GM12865 (cell line): Measurements from ENCODE around the gene KMT2B.

Source experiments
- DNase-seq: peaks from one replicate; pipeline ENCODE4 v3.0.0; 2010; ENCODE audit warnings: low read depth
- H3K4me3 ChIP-seq: 2 replicates; pipeline ENCODE4 v1.5.1; 2011; ENCODE audit warnings: mild to moderate bottlenecking, low read depth, low read length, control low read depth
- TF ChIP-seq, protein P1 (sequence below): IDR thresholded peaks from 2 replicates; pipeline ENCODE4 v1.5.1; 2011; ENCODE audit warnings: low read length, control low read depth, low read depth, inconsistent platforms; ENCODE audit not compliant: insufficient read depth; ENCODE audit errors: missing control alignments

The KMT2B gene

DNA sequence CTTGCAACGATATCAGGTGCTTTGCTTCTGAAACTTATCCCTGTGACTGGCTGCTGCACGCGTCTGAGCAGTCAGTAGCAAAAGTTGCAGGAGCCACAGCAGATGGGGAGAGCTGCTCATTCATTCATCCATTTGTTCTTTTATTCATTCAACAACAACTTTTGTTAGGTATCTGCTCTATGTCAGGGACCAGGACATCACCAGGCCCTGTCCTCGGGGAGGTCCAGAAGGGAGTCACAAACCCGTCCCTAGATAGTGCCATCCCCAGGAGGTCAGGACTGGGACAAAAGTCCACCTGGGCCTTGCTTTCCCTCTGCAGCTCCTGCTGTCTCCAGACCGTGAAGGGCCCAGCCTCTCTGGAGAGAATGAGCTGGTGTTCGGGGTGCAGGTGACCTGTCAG lies 60.2 kb downstream of the KMT2B start:
- no peak for DNase-seq
- H3K4me3 ChIP-seq, result no peak overlapping the region
- TF ChIP-seq, protein P1, sequence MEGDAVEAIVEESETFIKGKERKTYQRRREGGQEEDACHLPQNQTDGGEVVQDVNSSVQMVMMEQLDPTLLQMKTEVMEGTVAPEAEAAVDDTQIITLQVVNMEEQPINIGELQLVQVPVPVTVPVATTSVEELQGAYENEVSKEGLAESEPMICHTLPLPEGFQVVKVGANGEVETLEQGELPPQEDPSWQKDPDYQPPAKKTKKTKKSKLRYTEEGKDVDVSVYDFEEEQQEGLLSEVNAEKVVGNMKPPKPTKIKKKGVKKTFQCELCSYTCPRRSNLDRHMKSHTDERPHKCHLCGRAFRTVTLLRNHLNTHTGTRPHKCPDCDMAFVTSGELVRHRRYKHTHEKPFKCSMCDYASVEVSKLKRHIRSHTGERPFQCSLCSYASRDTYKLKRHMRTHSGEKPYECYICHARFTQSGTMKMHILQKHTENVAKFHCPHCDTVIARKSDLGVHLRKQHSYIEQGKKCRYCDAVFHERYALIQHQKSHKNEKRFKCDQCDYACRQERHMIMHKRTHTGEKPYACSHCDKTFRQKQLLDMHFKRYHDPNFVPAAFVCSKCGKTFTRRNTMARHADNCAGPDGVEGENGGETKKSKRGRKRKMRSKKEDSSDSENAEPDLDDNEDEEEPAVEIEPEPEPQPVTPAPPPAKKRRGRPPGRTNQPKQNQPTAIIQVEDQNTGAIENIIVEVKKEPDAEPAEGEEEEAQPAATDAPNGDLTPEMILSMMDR, result no peak

DNA sequence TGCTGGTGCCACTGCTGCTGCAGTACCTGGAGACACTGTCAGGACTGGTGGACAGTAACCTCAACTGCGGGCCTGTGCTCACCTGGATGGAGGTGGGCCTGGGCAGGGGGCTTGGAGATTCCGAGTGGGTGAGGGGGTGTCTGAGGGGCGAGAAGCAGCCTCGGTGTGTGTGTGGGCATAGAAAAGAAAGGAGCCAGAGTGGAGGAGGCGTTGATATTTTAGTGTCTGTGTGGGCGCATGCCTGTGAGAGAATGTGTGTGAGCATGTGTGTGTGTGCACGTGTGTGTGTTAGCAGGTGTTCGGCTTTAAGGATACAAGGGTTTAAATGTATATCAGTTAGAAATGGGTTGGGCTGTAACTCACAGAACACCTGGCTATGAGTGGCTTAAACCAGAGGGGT lies 61.2 kb downstream of the KMT2B start:
- TF ChIP-seq, protein P1, result no peak
- no peak for DNase-seq
- H3K4me3 ChIP-seq, result no peak overlapping the region

DNA sequence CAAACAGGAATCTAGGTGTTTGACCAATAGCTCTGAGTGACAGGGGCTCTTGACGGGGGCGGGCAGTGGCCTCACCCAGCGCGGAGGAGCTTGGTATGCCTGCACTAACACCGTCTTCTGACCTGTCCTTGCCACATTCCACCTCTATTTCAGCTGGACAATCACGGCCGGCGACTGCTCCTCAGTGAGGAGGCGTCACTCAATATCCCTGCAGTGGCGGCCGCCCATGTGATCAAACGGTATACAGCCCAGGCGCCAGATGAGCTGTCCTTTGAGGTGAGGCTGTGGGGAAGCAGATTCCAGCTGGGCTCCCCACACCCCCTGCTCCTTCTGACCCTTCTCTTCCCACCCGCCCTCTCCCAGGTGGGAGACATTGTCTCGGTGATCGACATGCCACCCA lies 62.3 kb downstream of the KMT2B start:
- TF ChIP-seq, protein P1, result no peak
- no peak for DNase-seq
- no peak overlapping the region for H3K4me3 ChIP-seq

DNA sequence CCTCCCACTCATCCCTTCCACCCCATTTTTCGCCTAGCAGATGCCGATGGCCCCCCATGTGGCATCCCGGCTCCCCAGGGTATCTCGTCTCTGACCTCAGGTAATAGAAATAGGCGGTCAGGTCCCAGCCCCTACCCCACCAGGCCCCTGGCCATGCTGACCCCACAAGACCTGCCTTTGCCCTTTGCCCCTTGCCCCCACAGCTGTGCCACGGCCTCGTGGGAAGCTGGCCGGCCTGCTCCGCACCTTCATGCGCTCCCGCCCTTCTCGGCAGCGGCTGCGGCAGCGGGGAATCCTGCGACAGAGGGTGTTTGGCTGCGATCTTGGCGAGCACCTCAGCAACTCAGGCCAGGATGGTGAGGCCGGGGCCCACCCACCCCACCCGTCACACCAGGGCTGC lies 62.9 kb downstream of the KMT2B start:
- no peak overlapping the region for H3K4me3 ChIP-seq
- TF ChIP-seq, protein P1, result no peak
- DNase-seq, result no peak

DNA sequence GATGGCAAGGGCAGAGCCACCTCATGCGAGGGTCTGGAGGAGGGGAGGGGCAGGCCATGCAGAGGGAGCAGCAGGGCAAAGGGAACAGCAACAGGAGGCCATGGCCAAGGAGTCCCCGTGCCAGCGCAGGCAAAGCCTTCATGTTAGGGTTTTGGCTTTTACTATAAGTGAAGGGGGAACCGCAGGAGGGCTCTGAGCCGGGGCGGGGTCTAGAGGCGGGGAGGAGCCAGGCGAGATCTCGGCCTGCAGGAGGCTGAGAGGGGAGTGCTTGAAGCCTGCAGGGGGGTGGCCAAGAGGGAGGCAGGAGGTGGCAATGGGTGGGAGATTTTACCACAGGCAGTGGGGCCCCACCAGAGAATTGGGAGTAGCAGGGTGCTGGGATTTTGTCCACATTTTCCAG lies 63.8 kb downstream of the KMT2B start:
- TF ChIP-seq, protein P1, result no peak
- no peak for DNase-seq
- H3K4me3 ChIP-seq, result no peak overlapping the region

DNA sequence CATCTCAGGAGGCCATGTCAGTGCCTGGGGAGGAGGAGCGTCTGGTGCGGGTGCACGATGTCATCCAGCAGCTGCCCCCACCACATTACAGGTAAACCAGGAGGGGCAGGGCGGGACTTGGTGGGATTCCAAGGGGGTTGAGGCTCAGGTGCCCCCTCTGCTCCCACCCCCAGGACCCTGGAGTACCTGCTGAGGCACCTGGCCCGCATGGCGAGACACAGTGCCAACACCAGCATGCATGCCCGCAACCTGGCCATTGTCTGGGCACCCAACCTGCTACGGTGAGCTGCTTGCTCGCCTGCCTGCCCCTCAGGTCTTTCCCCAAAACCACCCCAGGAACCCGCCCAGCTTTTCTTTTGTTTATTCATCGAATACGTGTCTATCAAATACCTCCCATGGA lies 64.8 kb downstream of the KMT2B start:
- H3K4me3 ChIP-seq, result no peak overlapping the region
- no peak for DNase-seq
- TF ChIP-seq, protein P1, result no peak
